Smooth muscle cell of the brain vasculature (primary cell): ENCODE measurements around the gene NOL4.
"Not testable (repeated sequence)": the region's sequence is repeated elsewhere in the genome, so short reads cannot be mapped to it uniquely, and the experiment has no call there.

Experiments
- DNase-seq: peaks from one replicate; pipeline ENCODE4 v3.0.0-alpha.2; 2012; ENCODE audit warnings: low read depth, low spot score

NOL4 gene

GRCh38 chr18:34224423-34225217, at the start of gene NOL4:
TSS of gene NOL4 (minus strand) at chr18:34224913. CDS start at chr18:34223253, 1,660 bp downstream.
- no peak for DNase-seq

- DNase-seq, result not testable (repeated sequence)
These were observed 41.3 kb upstream of the NOL4 start for GRCh38 chr18:34266029-34266428.

- DNase-seq, result no peak
These were observed 37.4 kb upstream of the NOL4 start for GRCh38 chr18:34261865-34262780.

GRCh38 chr18:34258176-34258575, 33.5 kb upstream of the NOL4 start:
- no peak for DNase-seq

GRCh38 chr18:34251919-34252318, 27.2 kb upstream of the NOL4 start:
- DNase-seq, result no peak

GRCh38 chr18:34248727-34249126, 24.0 kb upstream of the NOL4 start:
- DNase-seq, result no peak

GRCh38 chr18:34242739-34243138, 18.0 kb upstream of the NOL4 start:
- DNase-seq, result no peak

GRCh38 chr18:34233781-34234388, 9.2 kb upstream of the NOL4 start:
- not testable (repeated sequence) for DNase-seq

GRCh38 chr18:34225218-34225553, 473 bp upstream of the NOL4 start:
- DNase-seq, result no peak

- DNase-seq, result no peak
These were observed 755 bp downstream of the NOL4 start for GRCh38 chr18:34223893-34224422.

GRCh38 chr18:34223164-34223892, 1.4 kb downstream of the NOL4 start:
- DNase-seq, result no peak

- no peak for DNase-seq
These were observed 2.2 kb downstream of the NOL4 start for GRCh38 chr18:34222307-34223163.

- no peak for DNase-seq
These were observed 2.8 kb downstream of the NOL4 start for GRCh38 chr18:34221971-34222306.

- no peak for DNase-seq
These were observed 4.5 kb downstream of the NOL4 start for GRCh38 chr18:34220081-34220815.

GRCh38 chr18:34219651-34220050, 5.1 kb downstream of the NOL4 start:
- DNase-seq, result no peak

GRCh38 chr18:34212511-34212910, 12.2 kb downstream of the NOL4 start:
- DNase-seq, result no peak

GRCh38 chr18:34207344-34207851, 17.3 kb downstream of the NOL4 start:
- DNase-seq, result no peak

GRCh38 chr18:34203866-34204265, 20.8 kb downstream of the NOL4 start:
- DNase-seq, result no peak

- no peak for DNase-seq
These were observed 28.5 kb downstream of the NOL4 start for GRCh38 chr18:34196256-34196655.

- DNase-seq, result no peak
These were observed 30.5 kb downstream of the NOL4 start for GRCh38 chr18:34194239-34194638.
